ENCODE measurements around the gene TTC23.
A peak's percentile ranks its signal among the peaks of the same experiment; 100 is the strongest.

TTC23 gene, protein sequence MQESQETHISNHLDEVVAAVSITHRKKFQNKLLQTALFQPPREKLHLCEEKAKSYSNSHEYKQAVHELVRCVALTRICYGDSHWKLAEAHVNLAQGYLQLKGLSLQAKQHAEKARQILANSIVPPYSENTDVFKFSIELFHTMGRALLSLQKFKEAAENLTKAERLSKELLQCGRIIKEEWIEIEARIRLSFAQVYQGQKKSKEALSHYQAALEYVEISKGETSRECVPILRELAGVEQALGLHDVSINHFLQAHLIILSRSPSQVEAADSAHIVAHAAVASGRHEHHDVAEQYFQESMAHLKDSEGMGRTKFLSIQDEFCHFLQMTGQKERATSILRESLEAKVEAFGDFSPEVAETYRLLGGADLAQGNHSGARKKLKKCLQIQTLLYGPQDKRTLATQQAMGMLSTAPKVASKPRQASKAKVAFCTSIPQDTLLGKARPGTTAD

GRCh38 chr15:99249270-99249841 lies at the start of gene TTC23:
Gene TTC23 (minus strand): TSS chr15:99249581. CDS start chr15:99228712, 20,869 bp downstream.
- DNase-seq (ENCODE audit: low spot score) = peak; percentile 67

GRCh38 chr15:99296386-99296785 lies 47.0 kb upstream of the TTC23 start:
- DNase-seq (ENCODE audit: low spot score) = no peak

DNA sequence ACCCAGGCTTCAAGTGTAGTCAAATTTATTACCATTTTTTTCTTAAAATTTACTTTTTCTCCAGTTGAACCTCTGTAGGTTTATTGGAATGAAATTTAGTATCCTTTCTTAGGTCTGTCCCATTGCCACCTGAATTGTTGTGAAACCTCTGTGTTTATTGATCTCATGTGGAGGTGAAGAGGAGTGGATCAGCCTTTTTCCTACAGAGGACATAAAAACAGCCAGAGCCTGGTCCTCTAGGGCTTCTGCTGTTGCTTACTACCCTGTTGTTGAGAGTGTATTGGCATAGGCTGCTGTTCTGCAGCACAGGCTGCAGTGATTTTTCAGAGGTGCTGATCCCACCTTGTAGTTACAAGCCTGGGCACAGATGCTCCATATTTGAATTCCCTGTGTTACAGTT lies 46.5 kb upstream of the TTC23 start:
- DNase-seq (ENCODE audit: low spot score) = no peak

GRCh38 chr15:99291643-99292042 lies 42.3 kb upstream of the TTC23 start:
- no peak for DNase-seq (ENCODE audit: low spot score)

DNA sequence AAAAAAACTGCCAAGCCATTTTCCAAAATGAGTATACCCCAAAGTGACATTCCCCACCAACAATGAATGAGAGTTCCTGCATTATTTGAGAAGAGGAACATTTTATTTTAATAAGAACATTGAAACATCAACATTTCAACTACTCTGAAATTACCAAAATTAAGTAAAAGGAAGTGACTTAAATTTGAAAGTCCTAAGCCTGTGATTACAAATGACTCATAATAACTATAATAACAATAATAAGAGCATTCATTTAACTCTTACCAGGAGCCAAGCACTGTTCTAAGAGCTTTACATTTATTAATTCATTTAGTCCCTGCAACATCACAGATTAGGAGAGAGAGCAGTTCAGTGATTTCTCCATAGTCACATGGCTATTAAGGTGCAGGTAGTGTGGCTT lies 34.3 kb upstream of the TTC23 start:
- DNase-seq (ENCODE audit: low spot score) = no peak

DNA sequence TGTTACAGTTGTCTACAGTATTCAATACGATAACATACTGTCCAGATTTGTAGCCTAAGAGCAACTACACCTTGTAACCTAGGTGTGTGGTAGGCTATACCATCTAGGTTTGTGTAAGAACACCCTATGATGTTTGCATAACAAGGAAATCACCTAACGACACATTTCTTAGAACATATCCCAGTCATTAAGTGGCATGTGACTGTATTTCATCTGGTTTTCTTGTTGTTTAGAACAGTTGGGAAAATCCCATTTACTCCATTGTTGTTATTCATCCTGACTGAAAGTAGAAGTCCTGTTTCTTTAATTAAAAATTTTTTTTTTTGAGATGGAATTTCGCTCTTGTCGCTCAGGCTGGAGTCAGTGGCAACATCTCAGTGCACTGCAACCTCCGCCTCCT lies 33.2 kb upstream of the TTC23 start:
- DNase-seq (ENCODE audit: low spot score) = no peak

GRCh38 chr15:99282121-99282520 lies 32.7 kb upstream of the TTC23 start:
- no peak for DNase-seq (ENCODE audit: low spot score)

DNA sequence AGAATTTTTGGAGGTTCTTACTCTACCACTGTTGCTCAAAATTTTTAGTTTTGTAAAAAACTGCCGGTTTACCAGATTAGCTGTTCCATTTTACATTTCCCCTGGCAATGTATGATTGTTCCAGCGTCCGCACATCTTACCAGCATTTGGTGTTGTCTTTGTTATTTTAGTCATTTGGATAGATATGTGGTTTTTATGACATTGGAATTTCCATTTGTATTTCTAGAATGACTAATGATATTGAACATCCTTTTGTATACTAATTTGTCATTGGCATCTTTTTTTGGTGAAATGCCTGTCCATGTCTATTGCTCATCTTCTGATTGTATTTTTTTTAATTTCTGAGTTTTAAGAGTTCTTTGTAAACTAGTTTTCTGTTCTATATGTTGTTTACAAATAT lies 30.4 kb upstream of the TTC23 start:
- no peak for DNase-seq (ENCODE audit: low spot score)

- no peak for DNase-seq (ENCODE audit: low spot score)
These were observed 29.9 kb upstream of the TTC23 start for GRCh38 chr15:99279290-99279689.

DNA sequence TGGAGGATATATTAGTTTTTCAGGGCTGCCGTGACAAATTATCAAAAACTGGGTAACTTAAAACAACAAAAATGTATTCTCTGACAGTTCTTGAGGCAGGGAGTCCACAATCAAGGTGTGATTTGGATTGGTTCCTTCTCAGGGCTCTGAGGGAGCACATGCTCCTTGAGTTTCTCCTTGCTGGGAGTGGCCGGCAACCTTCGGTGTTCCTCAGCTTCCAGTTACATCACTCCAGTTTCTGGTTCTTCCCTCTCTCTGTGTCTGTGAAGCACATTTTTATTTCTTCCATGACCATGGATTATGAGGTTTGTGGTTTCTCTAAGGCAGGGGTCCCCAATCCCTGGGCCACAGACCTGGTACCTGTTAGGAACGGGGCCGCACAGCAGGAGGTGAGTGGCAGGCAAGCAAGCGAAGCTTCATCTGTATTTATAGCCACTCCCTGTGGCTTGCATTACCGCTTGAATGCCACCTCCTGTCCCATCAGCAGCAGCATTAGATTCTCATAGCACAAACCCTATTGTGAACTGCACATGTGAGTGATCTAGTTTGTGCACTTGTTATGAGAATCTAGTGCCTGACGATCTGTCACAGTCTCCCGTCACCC lies 26.2 kb upstream of the TTC23 start:
- no peak for DNase-seq (ENCODE audit: low spot score)

DNA sequence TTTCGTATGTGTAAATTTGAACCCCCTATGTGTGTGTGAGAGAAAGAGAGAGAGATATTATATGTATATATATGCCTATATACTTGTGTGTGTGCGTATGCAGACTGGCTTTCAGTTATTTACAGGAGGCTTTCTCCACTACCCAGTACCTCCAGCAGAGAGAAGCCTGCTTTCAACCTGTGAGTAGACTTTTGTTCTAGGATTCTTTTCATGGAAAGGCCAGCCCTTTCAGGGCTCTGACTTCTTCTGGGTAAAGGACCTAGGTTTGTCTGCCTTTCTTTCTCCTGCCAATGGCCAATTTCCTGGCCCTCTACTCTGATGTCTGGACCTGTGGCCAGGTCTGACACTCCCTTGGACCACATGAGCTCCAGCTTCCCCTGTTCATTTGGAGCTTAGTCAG lies 25.7 kb upstream of the TTC23 start:
- no peak for DNase-seq (ENCODE audit: low spot score)

- no peak for DNase-seq (ENCODE audit: low spot score)
These were observed 24.4 kb upstream of the TTC23 start for GRCh38 chr15:99273801-99274200.

- DNase-seq (ENCODE audit: low spot score) = no peak
These were observed 19.1 kb upstream of the TTC23 start for GRCh38 chr15:99268431-99268830.

DNA sequence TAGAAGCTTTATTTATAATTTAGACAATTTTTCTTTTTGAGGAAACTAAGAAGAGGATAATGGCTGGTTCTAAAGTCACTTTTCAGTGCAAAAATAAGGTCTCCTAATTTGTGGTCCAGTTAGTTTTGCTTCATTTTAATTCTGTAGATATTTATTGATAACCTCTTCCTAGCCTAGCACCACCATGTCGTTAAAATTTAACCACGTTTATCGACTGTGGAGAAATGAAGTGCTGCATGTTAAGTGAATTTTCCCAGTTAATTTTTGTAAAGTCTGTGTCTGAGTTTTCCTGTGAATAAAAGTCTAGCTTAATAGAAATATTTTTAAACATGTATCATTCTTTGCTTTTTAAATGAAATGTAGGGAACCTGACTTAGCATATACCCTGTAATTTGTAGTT lies 18.6 kb upstream of the TTC23 start:
- no peak for DNase-seq (ENCODE audit: low spot score)

DNA sequence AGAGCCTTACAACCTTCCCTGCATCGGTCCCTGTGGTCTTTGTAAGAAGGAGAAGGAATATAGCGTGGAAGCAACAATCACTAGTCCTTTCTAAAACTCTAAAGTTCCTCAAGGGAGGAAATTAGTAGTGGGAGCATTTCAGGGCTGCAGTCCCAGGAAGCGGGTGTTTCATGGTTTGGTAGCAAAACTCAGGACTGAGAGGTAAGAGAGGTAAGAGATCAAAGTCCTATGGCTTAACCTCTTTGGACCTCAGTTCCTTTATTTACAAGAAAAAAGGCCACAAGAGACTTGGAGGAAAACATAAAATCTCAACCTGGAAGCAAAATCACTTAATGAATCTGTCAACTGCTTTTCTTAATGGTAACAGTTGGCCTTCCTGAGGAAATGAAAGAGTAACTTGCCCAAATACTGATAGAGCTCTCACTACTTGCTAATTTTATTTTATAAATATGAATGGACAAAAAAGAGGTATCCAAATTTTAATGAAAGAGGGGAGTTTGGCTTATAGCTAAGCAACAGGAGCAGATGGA lies 16.2 kb upstream of the TTC23 start:
- no peak for DNase-seq (ENCODE audit: low spot score)

- no peak for DNase-seq (ENCODE audit: low spot score)
These were observed 14.7 kb upstream of the TTC23 start for GRCh38 chr15:99264125-99264524.

- no peak for DNase-seq (ENCODE audit: low spot score)
These were observed 7.8 kb upstream of the TTC23 start for GRCh38 chr15:99257107-99257750.

DNA sequence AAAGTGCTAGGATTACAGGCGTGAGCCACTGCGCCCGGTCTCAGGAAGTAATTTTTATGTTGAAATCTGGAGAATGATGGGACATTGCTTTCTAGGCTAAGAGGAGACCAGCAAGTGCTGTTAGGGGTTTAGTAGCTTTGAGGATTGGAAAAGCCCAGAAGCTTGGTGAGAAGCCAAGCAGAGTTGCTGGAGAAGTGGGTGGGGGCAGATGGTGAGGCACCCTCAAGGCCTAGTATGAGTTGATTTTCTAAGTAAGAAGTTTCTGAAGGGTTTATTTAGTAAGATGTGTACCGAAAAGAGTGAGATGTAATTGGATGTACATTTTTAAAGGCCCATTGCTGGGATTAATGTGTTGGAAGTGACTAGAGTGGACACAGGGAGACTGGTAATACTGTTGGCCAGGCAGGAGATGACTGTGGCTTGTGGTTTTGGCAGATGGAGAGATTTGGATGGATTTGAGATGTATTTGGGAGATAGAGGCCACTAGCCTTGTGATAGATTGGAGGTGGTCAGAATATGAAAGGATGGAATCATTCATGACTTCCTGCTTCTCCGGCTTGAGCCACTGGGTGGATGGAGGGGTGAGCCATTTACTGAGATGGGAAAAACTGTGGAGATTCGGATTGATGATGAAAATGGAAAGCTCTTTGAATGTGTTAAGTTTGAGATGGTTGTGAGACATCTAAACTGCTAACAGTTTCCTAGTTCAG lies 4.2 kb upstream of the TTC23 start:
- DNase-seq (ENCODE audit: low spot score) = no peak

GRCh38 chr15:99252326-99252725 lies 2.9 kb upstream of the TTC23 start:
- no peak for DNase-seq (ENCODE audit: low spot score)

DNA sequence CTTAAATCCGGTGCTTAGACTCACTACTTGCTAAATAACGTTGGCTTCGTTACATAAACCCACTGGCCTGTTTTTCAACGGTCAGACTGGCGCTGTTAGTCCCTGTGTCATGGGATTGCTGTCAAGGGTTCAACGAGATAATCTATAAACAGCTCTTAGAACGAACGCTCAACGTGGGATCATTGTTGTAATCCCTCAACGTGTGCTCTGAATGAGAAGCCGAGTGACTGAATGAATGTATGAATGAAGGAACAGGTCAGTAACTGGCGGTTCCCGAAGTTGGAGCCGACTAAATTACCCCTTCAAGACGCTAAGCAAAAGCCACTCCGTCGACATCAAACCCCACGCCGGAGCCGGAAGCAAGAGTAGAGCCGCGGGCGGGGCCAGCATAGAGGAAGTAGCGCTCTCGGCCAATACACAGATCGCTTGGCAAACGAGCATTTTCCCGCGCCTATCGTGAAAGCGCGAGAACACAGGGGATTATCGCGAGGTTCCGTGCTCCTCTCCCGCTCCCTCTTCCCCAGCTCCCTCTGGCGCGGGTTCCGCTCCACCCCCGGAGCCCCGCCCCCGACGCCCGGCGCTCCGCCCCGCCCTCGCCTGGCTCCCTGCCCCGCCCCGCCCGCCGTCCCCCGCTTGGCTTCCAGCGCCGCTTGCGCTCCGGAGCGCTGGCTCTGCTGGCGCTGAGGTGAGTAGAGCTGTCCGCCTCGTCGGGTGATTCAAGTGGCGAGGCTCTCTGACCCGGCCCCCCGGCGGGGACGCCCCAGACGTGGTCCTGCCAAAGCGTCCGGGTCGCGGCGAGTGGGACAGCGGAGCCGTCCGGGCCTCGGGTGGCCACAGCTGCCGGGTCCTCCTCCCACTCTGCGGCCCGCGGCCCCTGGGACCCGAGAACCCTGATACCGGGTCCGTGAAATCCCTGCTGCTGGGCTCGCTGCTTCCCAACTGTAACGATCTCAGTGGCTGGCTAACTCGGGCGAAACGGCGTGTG lies 1.8 kb upstream of the TTC23 start, which contains the start of gene LRRC28:
Gene LRRC28 (plus strand): TSS at position 625 of the 985 bp plus-strand sequence. CDS start 4,477 bp downstream, outside the sequence.
- DNase-seq (ENCODE audit: low spot score) = peak; percentile 100

- DNase-seq (ENCODE audit: low spot score) = no peak
These were observed 1.1 kb upstream of the TTC23 start for GRCh38 chr15:99250494-99250856.

All from Ammon's horn (tissue), 1 donor.